ENCODE measurements around the gene RAD51AP2.
A peak's percentile ranks its signal among the peaks of the same experiment; 100 is the strongest.
"Not testable (repeated sequence)": the region's sequence is repeated elsewhere in the genome, so short reads cannot be mapped to it uniquely, and the experiment has no call there.

Gene RAD51AP2

DNA sequence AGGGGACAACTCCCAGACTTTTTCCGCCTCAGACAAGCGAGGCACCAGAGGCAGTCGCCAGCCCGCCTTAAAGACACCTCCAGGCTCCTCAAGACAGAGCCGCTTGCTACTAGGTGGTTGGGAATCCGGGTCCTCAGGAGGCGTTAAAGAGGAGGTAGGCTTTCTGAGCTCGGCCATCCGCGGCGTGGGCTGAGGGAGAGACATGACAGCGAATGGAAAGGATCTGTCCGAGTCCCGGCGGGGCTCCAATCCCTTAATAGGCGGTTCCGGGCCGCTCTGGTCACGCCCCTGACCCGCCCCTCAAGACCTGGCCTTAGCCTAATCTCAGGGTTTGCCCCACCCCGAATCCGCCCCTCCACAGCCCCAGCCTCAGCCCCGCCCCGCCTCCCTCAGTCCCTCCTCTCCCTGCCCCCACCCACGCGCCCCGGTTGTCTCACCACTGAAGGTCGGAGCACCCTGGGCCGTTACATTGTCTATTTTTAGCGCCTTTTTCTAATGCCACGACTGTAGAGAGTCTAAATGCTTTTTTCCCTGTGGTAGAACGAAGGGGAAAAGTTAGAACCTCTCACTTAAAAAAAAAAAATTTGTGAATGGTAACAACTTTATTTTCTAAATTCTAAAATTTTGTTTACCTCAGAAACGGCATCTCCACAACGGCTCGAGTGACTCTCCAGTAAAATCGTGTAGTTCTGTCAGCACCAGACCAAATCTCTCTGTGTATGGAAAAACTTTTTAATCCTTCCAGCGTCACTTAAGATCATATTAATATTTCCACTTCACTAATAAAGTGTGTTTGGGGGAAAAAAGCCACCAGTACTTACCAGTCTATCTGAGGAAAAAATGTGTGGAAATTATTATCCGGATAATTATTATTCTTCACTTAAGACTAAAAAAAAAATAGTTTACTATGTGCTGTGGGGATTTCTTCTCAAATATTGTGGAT, at the start of gene RAD51AP2:
RAD51AP2 (minus strand) TSS at position 229 of the 943 bp plus-strand sequence; CDS start at position 204, 25 bp downstream.
- peak; percentile 41 for DNase-seq

DNA sequence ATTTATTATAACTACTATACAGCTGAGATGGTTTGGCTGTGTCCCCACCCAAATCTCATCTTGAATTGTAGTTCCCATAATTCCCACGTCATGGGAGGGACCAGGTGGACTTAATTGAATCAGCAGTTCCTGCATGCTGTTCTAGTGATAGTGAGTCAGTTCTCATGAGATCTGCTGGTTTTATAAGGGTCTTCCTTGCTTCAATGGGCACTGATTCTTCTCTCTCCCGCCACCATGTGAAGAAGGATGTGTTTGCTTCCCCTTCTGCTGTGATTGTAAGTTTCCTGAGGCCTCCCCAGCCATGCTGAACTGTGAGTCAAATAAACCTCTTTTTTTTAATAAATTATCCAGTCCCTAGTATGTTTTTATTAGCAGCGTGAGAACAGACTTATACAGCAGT, 47.5 kb upstream of the RAD51AP2 start:
- DNase-seq = not testable (repeated sequence)

DNA sequence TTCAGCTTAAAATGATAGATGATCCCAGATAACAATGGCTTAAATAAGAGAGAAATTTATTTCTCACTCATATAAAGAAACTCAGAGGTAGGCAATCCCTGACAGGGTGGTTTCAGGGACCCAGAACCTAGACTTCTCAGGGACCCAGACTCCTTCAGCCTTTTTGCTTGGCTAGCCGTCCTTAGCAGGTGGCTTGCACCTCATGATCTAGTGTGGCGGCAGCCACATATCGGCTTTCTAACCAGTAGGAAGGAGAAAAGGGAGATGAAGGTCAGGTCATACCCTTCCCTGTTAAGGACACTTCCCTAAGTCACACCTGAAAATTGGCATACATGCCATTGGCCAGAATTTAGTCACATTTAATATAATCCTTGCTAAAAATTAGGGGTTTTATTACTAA, 40.6 kb upstream of the RAD51AP2 start:
- DNase-seq = no peak

DNA sequence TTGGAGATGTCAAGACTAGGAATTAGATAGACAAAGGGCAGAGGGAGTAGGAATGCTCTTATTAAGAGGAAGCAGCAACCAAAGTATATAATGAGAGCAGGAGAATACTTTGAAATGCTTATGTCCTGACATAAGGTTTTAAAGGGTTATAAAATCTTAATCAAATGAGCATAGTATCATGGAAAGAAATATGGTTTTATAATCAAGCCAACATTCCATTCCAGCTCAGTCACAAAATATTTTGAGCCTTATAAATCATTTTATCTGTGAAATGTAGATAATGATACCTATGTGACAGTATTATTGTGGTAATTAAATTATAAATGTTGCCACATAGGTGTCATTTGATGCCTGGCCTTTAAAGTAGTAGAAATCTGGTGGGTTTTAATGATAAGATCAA, 39.8 kb upstream of the RAD51AP2 start:
- no peak for DNase-seq

DNA sequence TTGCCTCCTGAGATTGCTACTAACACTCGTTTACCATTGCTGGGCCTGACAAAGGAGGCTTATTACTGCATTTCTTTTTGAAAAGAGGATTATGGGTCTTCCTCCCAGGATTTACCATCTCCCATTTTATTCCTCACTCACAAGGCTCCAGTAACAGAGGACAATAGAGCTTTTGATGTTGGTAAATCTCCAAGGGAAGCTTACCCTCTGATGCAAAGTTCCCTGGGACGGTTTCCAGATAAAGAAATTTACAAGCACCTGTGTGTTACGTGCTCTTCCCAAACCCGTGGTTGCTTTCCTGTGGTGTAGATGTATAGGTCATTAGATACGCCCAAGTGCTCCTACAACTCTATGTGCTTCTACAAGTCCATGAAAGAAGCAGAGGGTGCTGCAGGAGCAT, 39.4 kb upstream of the RAD51AP2 start:
- no peak for DNase-seq

DNA sequence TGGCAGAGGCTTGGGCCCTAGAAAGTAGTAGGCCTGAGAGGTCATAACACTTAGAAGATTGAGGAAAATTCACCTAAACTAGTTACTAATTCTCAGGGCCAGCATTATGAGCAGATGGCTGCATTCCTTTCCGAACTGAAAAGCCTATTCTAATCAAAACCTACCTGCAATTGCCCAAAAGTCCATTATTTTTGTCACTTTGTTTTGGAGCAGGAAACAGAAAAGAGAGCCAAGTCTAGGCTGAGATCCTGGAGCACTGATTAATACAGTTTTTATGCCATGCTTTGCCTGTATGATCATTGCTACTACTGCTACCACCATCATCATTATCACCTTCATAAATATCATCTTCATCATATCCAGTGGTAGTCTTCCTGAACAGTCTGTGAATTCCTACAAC, 36.9 kb upstream of the RAD51AP2 start:
- DNase-seq = no peak

DNA sequence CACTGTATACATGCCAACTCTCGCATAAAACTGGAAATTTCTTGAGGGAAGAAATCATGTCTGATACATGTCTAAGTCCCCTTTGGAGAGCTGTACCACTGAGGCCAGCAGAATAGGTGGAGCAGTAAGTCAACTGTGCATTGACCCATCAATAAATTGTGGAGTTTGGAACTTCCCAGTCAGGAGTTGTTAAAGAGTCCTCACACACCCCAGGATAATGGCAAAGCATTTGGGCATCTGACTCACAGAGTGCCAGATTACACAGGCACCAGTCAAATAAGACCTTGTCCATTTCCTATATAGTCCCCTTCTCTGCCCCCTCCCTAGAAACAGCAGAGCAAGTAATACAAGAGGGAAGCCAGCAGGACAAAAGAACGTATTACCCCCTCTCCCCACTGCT, 32.7 kb upstream of the RAD51AP2 start:
- no peak for DNase-seq

DNA sequence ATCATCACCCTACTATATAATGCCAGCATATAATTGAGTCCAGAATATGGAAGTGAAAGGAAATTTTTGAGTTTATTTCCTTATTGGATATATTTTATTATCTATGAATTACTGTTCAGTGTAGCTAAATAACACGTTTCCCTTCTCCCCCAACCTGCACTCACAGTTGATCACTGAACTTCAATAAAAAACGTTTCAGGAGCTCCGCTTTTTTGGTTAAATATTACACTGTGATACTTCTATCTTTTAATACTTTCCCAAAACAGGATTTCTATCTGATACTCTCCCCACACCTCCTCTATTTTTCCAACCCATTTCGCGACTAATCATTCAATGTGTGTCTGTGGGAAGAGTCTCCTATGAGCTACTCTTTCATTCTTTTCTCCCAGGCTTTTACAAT, 29.5 kb upstream of the RAD51AP2 start:
- DNase-seq = no peak

DNA sequence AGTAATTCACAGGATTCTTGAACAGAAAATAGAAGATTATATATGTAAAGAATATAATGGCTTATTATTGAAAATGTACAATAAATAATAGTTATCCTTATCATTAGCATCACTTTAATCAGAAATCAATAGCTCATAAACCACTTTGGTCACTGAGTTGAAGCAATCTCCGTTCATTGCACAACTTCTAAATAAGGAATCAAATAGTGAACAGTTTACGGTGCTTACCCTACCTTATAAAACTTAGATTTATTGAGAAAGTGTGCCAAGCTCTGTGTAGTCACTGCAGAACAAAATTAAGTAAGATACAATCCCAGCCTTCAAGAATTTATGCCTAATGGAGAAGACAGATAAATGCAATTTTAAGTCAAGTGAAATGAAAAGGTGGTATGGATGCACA, 29.0 kb upstream of the RAD51AP2 start:
- no peak for DNase-seq

DNA sequence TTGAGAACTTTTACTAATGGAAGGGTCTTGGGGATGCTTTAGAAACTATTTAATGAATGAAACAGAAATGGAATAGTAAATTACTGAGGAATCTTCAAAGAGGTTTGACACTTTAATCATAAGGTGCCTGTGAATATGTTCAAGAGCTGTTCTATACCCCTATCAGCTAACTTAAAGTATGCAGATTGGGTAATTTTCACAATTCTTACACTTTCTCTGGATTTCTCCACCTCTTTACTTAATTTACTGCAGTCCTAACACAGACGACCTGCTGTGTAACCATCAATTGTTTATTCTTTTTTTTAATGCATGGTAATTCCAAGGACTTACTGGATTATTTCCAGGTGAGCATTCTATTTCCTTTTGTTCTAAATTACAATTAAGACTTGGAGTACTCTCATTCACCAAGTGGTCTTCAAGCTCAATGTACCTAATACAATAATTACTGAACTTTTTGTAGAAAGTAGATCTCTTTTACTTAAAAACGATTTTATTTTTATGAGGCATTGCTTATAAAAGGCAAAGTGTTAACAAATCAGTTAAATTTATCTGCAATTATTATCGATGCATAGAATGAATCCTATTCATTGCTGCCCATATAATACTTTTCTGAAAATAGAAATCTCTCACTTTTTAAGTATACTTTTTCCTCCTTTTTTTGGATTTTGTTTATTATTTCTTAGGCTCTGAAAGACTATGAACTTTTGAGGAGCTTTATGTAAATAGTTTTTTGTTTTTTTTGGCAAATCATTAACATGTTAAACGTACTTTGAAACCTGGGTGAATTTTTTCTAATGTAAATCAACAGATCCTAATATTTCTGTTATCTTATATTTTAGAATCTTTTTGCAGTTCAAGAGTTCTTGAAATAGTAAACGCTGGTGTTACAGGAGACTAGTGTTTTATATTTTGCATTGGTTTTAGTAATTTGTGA, 27.7 kb upstream of the RAD51AP2 start:
- DNase-seq = no peak

DNA sequence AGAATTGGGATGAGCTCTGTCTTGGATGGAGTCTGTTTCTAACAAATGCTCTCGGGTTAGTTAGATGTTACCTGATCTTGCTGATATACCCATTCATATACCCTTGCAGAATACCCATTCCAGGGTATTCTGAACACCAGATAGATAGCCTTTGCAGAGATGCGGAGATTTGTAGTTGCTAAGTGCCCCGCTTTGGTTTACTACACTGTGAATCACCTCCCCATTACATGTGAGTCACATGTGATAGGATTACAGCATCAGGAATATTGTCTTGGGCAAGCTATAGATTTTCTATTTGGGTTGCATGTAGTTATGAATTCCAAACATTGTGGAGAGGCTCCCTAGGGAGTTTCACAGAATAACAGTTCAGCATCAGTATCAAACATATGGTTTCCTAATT, 26.0 kb upstream of the RAD51AP2 start:
- DNase-seq = no peak

DNA sequence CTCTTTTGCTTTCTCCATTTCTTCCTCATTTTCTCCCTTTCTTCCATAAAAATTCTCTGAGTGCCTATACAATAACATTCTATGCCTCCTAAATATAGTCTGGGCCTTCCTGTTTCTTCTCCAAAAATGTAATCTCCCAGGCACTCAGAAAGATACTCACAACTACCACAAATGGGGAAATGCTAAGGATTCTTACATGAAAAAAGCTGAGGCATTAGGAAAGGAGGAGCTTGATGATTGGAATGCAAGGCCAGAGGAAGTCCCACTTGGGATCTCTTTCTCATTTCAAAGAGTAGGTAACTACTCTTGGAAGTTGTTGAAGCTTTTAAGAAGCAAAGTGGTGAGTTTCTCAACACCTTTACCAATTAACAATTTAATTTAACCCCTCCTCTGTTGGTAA, 25.6 kb upstream of the RAD51AP2 start:
- DNase-seq = no peak

DNA sequence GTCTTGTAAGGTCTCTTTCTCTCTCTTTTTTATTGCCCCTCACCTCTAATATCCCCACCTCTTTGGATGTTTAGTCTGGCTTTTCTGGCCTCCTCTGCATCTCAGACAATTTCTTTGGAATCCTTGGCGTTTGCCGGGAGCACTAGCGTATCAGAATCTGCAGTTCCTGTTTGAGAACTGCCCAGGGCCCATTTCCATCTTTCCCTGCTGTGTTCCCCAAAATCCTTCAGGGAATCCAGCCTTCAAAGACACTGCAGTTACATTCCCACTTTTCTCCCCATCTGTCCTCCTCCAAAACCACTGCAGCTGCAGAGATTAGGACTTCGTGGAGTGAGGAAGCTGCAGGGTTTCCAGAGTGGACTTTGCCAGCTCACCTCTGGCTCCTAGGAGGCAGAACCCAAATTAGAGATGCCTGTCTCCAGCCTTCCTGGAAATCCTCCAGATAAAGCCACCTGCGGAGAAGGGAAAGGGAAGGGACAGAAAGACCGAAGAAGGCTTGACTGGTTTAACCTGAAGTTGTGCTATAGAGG, 25.0 kb upstream of the RAD51AP2 start:
- no peak for DNase-seq

DNA sequence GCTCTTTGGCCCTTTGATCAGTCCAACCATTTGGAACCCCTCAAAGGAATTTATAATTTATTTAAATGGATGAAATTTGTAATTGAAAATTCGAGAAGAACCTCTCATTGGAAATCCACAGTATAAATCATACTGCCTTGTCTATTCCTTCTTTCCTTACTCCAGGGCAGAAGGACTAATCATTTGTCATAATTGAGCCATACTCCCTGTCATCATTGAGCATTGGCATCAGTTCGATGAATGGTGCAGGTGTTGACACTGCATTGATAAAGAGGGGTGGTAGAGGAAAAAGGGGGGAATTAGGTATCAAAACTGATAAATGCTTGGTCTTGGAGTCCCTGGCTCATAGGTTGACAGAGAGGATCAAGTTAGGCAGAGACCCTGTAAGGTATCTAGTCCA, 24.2 kb upstream of the RAD51AP2 start:
- DNase-seq = no peak

DNA sequence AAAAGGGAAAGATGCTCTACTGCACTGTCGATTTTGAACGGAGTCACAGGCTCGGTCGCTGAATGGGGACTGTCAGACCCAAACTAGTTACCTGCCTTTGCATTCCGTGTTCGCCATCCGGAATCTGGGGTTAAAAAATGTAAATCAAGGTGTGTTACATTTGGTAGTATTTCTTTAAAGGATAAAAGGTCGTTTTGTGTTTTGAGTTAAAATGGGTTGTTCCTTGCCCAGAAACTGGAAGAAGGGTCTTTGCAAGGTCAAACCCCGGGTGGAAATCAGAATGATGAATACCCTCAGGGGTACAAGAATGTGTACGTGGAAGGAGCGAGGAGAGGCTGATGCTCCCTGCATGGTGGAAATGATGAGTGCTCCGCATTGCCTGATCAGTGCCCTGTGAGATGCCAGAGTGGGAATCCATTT, 23.3 kb upstream of the RAD51AP2 start:
- no peak for DNase-seq

DNA sequence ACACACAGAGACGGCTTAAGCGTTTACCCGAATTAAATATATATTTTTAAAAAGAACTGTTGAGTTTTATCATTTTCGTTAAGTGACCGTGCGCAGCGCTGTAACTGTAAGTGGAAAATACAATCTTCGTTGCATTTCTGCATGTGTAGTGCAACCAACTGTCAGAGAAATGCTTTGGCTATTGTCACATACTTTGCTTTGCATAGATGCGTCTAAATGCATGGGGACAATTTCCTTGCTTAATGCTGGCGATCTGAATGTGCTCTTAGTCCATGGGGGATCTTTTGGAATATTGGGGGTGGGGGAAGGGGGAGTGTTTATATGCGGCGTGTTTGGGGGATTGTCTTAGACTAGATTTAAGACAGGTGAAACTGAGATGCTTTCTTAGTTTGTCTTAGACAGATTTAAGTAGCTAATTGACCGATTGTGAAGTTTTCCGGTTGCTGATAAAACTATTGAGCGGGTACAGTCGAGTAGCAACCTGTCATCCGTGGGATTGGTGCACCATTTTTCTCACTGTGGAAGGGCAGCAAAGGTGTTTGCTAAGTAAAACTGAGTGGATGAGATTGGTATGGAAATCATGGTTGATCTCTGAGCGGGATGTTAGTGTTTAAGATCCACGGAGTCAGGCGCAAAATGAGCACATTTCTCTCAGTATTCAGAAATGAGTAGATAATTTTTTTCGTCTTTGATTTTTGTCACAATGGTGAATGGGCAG, 22.7 kb upstream of the RAD51AP2 start:
- DNase-seq = no peak

DNA sequence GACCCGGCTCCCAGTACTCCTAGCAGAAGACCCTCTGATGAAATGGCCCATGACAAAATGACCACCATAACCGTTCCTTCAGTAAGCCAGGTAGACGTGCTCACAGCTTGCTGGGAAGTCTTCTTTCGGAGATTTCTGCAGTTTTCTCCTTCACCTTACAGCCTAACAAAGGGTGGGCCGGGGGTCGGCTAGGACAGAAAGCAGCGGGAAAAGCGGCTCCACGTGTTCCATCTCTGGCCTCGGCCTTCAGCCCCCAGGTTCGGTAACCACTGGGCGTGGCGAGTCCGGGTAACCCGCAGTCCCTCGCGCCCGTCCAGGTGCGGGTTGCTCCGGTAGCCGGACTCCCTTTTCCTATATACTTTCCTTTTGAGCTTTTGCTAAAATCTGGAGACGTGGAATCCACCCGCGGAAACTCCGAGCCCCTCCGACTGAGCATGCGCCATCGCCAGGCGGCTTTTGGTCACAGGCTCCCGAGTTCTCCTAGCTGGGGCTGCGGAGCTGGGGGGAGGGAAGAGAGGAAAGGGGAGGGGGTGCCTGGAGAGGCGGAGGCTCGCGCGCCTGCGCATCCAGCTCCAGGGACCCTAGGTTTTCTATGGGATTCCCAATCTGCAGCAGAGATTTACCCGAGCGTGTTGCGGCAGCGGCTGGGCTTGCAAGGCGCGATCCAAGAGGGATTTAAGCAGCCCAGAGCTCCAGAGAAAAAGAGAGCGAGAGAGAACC, 22.0 kb upstream of the RAD51AP2 start, which contains the start of gene VSNL1:
VSNL1 (plus strand) TSS at position 604 of the 720 bp plus-strand sequence. CDS start 51,379 bp downstream, outside the sequence.
- no peak for DNase-seq

DNA sequence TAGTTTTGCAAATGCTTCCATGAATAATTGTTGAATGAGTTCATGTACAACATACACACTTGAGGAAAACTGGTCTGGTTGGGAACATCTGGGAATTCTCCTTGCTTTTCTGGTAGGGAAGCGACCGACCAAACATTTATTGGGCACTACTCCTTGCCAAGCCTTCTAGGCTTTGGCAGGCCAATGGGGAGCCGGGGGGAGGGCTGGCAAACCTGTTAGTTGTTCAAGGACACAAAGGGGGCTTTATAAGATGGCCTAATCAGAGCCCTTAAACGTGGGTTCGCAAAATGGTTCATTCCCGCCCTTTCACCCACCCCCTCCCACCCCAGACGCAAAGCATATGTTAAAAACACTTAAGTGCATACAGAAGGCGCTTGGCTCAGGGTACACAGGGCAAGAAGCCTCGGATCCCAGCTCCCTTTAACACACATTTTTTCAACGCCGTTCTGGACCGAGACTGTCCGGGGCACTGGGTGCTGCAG, 21.4 kb upstream of the RAD51AP2 start:
- no peak for DNase-seq

DNA sequence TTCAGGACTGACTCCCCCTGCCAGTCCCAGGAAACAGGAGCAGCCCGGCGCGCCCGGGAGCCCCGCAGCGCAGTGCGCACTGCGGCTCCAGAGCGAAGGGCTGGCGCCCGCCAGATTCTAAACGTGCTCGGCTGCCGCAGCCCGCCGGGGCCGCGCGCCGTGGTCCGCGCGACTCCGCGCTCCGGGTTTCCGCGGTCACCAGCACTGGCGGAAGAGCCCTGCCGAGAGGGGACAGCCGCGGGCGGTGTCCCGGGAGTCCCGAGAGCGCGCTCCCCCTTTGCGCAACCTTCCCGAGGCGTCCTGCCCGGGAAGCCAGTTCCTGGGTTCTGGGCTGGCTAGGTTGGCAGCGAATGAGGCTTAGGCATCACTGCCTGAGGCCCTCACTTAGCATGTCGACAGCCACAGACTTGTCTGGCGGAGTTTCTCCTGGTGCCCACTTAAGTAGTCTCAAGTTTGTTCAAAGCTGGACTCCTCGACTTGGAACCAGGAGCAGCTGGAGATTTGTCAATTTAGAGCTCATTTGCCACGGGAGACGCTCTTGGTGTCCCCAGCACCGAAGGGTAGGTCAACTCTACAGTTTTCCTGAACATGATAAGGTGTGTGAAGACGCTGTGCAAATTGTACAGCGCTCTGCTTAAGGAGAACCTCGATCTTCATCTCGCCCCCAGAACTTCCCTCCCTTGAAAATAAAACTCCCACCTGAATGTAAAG, 20.8 kb upstream of the RAD51AP2 start:
- DNase-seq = peak; percentile 3

DNA sequence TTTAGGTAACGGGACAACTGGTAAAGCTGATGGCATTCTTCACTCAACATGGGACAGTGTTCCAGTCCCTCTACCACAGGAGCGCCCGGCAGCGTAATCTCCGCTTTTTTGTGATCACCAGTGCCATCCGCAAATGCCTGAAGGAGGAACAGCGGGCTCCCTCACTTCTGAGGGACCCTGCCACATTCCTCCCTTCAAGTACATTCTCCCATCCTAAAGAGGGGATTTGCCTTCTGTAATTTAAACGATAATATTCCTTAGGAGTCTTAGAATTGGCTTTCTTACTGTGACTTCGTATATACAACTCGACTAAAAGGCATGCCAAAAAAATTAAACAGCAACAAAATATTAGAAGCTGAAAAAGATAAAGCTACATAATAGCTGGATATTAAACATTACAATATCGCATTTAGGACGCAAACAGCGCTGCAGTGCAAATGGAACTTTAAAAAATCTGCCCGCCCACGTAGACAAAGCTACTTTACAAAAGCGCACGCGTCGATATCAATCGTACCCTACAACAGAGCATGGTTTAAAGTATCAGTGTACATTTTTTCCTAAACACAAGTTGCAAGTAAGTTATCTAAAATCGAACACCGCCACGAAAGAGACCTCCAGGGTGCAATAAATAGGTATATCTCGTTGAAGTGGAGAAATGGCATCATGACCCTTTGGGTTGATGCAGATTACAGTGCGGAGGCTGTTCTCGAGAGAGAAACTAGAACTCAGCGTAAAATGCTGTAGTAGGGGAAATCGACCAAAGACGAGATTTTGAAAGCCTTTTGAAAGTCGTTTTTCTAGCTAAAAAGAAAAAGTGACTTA, 20.0 kb upstream of the RAD51AP2 start:
- no peak for DNase-seq
